Calu3 (cell line): ENCODE results near the gene ELN. TPM values are rescaled to one million over a fixed set of nuclear protein-coding genes. Genes with fewer than 3 reads are reported as not detected.
"Not testable (repeated sequence)": the region's sequence is repeated elsewhere in the genome, so short reads cannot be mapped to it uniquely, and the experiment has no call there.

Experiments used
- BruUV-seq: library from RNA; stranded (reverse); fragments of 400-500 nt; replicated peaks from 2 replicates; lab custom pipeline; 2021; lab: Mats Ljungman, UMichigan
- CTCF ChIA-PET: fragments of 300-600 bp; sonication (Branson Sonifier 250); formaldehyde crosslinking; loops from one replicate; lab custom pipeline; 2022; ENCODE audit warnings: antibody characterized with exemption; lab: Charles Lee
- DNase-seq: peaks from one replicate; pipeline ENCODE4 v3.0.0; 2022
- H3K27ac Mint-ChIP-seq: one replicate; pipeline ENCODE4 v1.8.0; 2022; ENCODE audit warnings: mixed read lengths; ENCODE audit not compliant: unreplicated experiment
- H3K27me3 Mint-ChIP-seq: one replicate; pipeline ENCODE4 v1.8.0; 2022; ENCODE audit warnings: mixed read lengths; ENCODE audit not compliant: unreplicated experiment
- H3K36me3 Mint-ChIP-seq: one replicate; pipeline ENCODE4 v1.8.0; 2022; ENCODE audit warnings: mild to moderate bottlenecking, moderate library complexity, mixed read lengths; ENCODE audit not compliant: insufficient read depth, unreplicated experiment
- H3K4me1 Mint-ChIP-seq: one replicate; pipeline ENCODE4 v1.8.0; 2022; ENCODE audit warnings: mild to moderate bottlenecking, low read depth, mixed read lengths; ENCODE audit not compliant: unreplicated experiment
- H3K4me3 Mint-ChIP-seq: one replicate; pipeline ENCODE4 v1.8.0; 2022; ENCODE audit warnings: mild to moderate bottlenecking, low read depth, moderate library complexity, mixed read lengths; ENCODE audit not compliant: unreplicated experiment
- H3K9me3 Mint-ChIP-seq: one replicate; pipeline ENCODE4 v1.8.0; 2022; ENCODE audit warnings: low read depth, mixed read lengths; ENCODE audit not compliant: unreplicated experiment
- intact Hi-C: fragments of 100-400 bp; cut with micrococcal nuclease; formaldehyde crosslinking; loops from one replicate; pipeline ENCODE4 v1.10.0; 2022; ENCODE audit not compliant: unreplicated experiment
- total RNA-seq: library from RNA; stranded (reverse); gene quantifications from 2 replicates; pipeline ENCODE4 v1.2.3, GENCODE V29; 2022
- TF ChIP-seq, protein P1 (sequence below): fragments of 200-600 bp; IDR thresholded peaks from one replicate; pipeline ENCODE4 v1.8.0; 2022; ENCODE audit warnings: antibody characterized with exemption; ENCODE audit not compliant: unreplicated experiment

Gene ELN
- total RNA-seq, 1 experiment from 2014 or later: 0.42 TPM

DNA sequence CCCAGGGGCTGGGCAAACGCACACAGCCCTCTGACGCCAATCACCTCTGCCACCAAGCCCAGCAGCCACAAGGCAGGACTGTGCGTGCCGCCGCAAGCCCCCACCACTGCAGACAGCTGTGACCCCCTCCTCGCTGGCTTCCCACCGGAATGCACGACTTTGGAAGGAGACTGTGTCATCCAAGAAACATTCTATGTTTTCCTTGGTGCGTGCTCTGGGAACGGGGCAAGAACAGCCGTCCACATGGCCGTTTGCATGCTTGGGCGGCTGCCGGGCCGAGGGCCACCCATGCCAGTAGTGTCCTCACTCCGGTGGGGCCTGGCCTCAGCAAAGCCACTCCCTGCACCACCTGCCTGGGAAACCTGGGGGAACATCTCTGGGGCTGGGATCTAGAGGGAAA, 17.6 kb upstream of the ELN start:
- DNase-seq: no peak
- H3K27me3 Mint-ChIP-seq: no peaks in the 10 kb centered on the region
- no peak overlapping the region for H3K27ac Mint-ChIP-seq
- no peaks in the 10 kb centered on the region for H3K36me3 Mint-ChIP-seq
- no peaks in the 10 kb centered on the region for H3K9me3 Mint-ChIP-seq
- H3K4me3 Mint-ChIP-seq: no peak overlapping the region
- H3K4me1 Mint-ChIP-seq: no peaks in the 10 kb centered on the region
- BruUV-seq: no TSS peak
- TF ChIP-seq, protein P1, sequence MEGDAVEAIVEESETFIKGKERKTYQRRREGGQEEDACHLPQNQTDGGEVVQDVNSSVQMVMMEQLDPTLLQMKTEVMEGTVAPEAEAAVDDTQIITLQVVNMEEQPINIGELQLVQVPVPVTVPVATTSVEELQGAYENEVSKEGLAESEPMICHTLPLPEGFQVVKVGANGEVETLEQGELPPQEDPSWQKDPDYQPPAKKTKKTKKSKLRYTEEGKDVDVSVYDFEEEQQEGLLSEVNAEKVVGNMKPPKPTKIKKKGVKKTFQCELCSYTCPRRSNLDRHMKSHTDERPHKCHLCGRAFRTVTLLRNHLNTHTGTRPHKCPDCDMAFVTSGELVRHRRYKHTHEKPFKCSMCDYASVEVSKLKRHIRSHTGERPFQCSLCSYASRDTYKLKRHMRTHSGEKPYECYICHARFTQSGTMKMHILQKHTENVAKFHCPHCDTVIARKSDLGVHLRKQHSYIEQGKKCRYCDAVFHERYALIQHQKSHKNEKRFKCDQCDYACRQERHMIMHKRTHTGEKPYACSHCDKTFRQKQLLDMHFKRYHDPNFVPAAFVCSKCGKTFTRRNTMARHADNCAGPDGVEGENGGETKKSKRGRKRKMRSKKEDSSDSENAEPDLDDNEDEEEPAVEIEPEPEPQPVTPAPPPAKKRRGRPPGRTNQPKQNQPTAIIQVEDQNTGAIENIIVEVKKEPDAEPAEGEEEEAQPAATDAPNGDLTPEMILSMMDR: no peak
- CTCF ChIA-PET: no interaction called here
- intact Hi-C loops: no loop called here

DNA sequence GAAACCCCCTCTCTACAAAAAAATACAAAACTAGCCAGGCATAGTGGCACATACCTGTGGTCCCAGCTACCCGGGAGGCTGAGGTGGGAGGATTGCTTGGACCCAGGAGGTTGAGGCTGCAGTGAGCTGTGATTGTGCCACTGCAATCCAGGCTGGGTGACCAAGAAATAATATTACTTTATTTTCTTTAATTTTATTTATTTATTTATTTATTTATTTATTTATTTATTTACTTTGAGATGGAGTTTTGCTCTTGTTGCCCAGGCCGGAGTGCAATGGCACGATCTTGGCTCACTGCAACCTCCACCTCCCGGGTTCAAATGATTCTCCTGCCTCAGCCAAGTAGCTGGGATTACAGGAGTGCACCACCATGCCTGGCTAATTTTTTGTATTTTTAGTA, 16.6 kb upstream of the ELN start:
- H3K27me3 Mint-ChIP-seq, CTCF ChIA-PET, intact Hi-C loops, H3K9me3 Mint-ChIP-seq, H3K4me3 Mint-ChIP-seq, BruUV-seq, H3K27ac Mint-ChIP-seq, H3K36me3 Mint-ChIP-seq, H3K4me1 Mint-ChIP-seq, DNase-seq: not testable (repeated sequence)

DNA sequence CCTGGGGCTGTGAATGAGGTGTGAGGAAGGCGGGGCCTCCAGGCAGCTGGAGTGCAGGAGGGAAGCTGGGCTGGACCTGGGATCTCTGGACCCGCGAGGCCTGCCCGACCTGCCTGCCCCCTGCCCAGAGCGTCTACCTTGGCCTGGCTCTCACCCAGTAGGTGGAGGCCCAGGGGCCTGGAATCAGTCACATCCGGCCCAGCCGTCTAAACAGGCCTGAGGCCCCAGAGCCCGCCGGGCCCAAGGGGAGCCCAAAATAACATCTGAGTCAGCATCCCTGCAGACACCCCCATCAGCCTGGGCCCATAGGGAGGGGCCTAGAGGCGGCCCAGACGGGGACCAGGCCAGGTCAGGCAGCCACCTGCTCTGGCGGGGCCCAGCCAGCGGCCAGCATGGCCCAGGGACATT, 15.1 kb upstream of the ELN start:
- intact Hi-C loops: no loop called here
- Mint-ChIP-seq H3K4me3 (no peak overlapping the region), H3K27me3 (peaks cover 8% of the 10 kb centered on the region), H3K4me1 (no peaks in the 10 kb centered on the region), H3K9me3 (no peaks in the 10 kb centered on the region), H3K36me3 (no peaks in the 10 kb centered on the region), H3K27ac (no peak overlapping the region)
- CTCF ChIA-PET: no interaction called here
- no peak for DNase-seq
- BruUV-seq: no TSS peak
- TF ChIP-seq, protein P1: no peak

DNA sequence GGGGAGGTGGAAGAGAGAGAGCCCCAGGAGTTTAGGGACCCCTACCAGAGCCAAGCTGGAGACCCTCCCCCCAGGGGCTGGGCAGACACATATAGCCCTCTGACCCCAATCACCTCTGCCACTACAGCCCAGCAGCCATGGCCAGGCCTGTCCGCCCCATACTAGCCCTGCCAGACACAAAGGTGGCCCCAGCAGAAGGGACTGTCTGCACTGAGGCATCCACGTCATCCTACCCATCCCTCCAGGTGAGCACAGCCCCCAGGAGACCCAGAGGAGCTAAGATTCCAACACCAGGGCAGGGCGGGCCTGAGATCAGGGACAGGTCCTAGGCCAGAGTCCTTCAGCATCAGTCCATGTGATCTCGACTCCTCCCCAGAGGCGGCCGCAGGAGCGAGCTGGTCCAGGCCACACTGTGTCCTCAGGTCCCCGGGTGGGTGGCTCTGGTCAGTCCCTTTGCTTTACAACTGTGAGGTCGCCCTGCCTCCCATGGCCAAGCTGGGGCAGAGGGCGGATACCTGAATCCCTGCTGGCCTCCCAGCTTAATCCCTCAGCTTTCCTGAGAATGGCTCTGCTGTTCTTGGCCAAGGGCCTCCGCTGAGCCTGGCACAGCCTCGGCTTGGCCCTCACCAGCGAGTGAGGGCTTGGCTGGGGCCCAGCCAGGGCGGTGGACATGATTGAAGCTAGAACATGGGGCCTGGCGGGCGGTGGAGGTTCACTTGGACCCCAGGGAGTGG, 14.3 kb upstream of the ELN start:
- TF ChIP-seq, protein P1: no peak
- Mint-ChIP-seq H3K27ac (no peak overlapping the region), H3K36me3 (no peaks in the 10 kb centered on the region), H3K4me1 (no peaks in the 10 kb centered on the region), H3K4me3 (no peak overlapping the region), H3K9me3 (no peaks in the 10 kb centered on the region), H3K27me3 (peaks cover 16% of the 10 kb centered on the region)
- DNase-seq: no peak
- no TSS peak for BruUV-seq
- intact Hi-C loops: no loop called here
- CTCF ChIA-PET: no interaction called here

DNA sequence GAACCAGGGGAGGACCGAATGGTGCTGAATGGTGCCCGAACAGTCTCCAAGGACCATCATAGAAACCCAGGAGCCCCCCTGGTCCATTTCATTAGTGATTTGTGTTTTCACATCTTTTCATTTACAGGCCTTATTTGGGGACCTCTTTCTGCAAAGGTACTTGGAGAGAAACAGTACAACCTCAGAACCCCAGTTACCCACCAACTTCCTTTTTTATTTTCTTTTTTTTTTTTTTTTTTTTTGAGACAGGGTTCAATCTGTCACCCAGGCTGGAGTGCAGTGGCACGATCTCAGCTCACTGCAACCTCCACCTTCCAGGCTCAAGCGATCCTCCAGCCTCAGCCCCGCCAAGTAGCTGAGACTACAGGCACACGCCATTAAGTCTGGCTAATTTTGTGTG, 13.0 kb upstream of the ELN start:
- no peak overlapping the region for H3K27ac Mint-ChIP-seq
- CTCF ChIA-PET: interaction anchor here (0.7 to 1.5 kb wide), 2 partner anchors 12 to 25 kb away, joined by 3 to 4 read pairs; no protein-coding TSS in a partner anchor
- TF ChIP-seq, protein P1: no peak
- no peaks in the 10 kb centered on the region for H3K4me1 Mint-ChIP-seq
- no peaks in the 10 kb centered on the region for H3K36me3 Mint-ChIP-seq
- H3K27me3 Mint-ChIP-seq: peaks cover 22% of the 10 kb centered on the region
- H3K4me3 Mint-ChIP-seq: no peak overlapping the region
- no peak for DNase-seq
- intact Hi-C loops: no loop called here
- H3K9me3 Mint-ChIP-seq: no peaks in the 10 kb centered on the region
- BruUV-seq: no TSS peak
